GM12878 (cell line): ENCODE measurements around the gene INHA. TPM values are rescaled to one million over a fixed set of nuclear protein-coding genes. Genes with fewer than 3 reads are reported as not detected.

ENCODE experiments used
- ATAC-seq: fragments of 200-7000 bp; cut with Tn5 transposase; 3 replicates; pipeline ENCODE4 v1.9.1; 2020; ENCODE audit warnings: mild to moderate bottlenecking, moderate library complexity
- BruUV-seq: library from RNA; stranded (reverse); fragments of 400-500 nt; replicated peaks from 2 replicates; lab custom pipeline; 2021; lab: Mats Ljungman, UMichigan
- CTCF ChIA-PET: fragments of 300-600 bp; sonication (Branson Sonifier 250); formaldehyde crosslinking; extraction: SDS; loops from one replicate; lab custom pipeline; 2021; ENCODE audit warnings: inconsistent platforms; lab: Yijun Ruan, JAX
- POLR2A ChIA-PET: fragments of 350-600 bp; formaldehyde crosslinking; extraction: SDS; loops from one replicate; lab custom pipeline; 2021; ENCODE audit warnings: inconsistent platforms; lab: Charles Lee
- RAD21 ChIA-PET: fragments of 300-600 bp; sonication (Branson Sonifier 250); formaldehyde crosslinking; loops from one replicate; lab custom pipeline; 2023; ENCODE audit warnings: antibody characterized with exemption; ENCODE audit not compliant: unreplicated experiment; lab: Charles Lee
- SMC1A ChIA-PET: fragments of 300-600 bp; sonication (Branson Sonifier 250); formaldehyde crosslinking; loops from one replicate; lab custom pipeline; 2023; ENCODE audit not compliant: unreplicated experiment, uncharacterized antibody; lab: Charles Lee
- DNase-seq: peaks from one replicate; pipeline ENCODE4 v3.0.0-alpha.2; 2011; ENCODE audit warnings: low read depth, low spot score
- FAIRE-seq: peaks from 3 replicates; lab custom pipeline; 2011; peaks lifted over from hg19 to GRCh38; lab: Jason Lieb, UNC
- H2AFZ ChIP-seq: 2 replicates; pipeline ENCODE4 v1.6.0; 2011; ENCODE audit warnings: low read depth, low read length, control low read depth; ENCODE audit not compliant: control insufficient read depth
- H3K27ac ChIP-seq: 2 replicates; pipeline ENCODE4 v1.5.1; 2011; ENCODE audit warnings: control low read depth; ENCODE audit not compliant: control insufficient read depth, insufficient read depth
- H3K27me3 ChIP-seq, 2 experiments: replicated peaks in 1 of 2; 2 replicates each; pipeline versions ENCODE4 v1.6.0 to v1.6.1; 2011; ENCODE audit warnings: low read length in 1 of 2; ENCODE audit not compliant: control insufficient read depth in 2 of 2, insufficient read depth in 2 of 2
- H3K36me3 ChIP-seq, 2 experiments: 2 replicates each; pipeline ENCODE4 v1.5.1; 2011; ENCODE audit warnings: low read length in 1 of 2; ENCODE audit not compliant: control insufficient read depth in 2 of 2, insufficient read depth in 2 of 2
- H3K4me1 ChIP-seq: 2 replicates; pipeline ENCODE4 v1.6.1; 2011; ENCODE audit warnings: mild to moderate bottlenecking, low read length, moderate library complexity, mixed read lengths; ENCODE audit not compliant: control insufficient read depth, insufficient read depth
- H3K4me2 ChIP-seq: 2 replicates; pipeline ENCODE4 v1.6.0; 2011; ENCODE audit warnings: control low read depth; ENCODE audit not compliant: control insufficient read depth, insufficient read depth
- H3K4me3 ChIP-seq: fragments of 200-600 bp; sonication (generic); 2 replicates; pipeline ENCODE4 v1.5.1; 2016
- H3K79me2 ChIP-seq: 2 replicates; pipeline ENCODE4 v1.6.0; 2011; ENCODE audit warnings: low read length; ENCODE audit not compliant: control insufficient read depth, insufficient read depth
- H3K9ac ChIP-seq: 2 replicates; pipeline ENCODE4 v1.8.0; 2011; ENCODE audit warnings: low read length, control low read depth, mixed read lengths; ENCODE audit not compliant: control insufficient read depth, insufficient read depth
- H3K9me3 ChIP-seq: replicated peaks from 3 replicates; pipeline ENCODE4 v1.5.1; 2011; ENCODE audit warnings: mild to moderate bottlenecking, low read length; ENCODE audit not compliant: control insufficient read depth, insufficient read depth
- H4K20me1 ChIP-seq: 2 replicates; pipeline ENCODE4 v1.6.0; 2011; ENCODE audit not compliant: control insufficient read depth, insufficient read depth
- CHD2 ChIP-seq: IDR thresholded peaks from 2 replicates; pipeline ENCODE4 v1.6.1; 2011; ENCODE audit warnings: low read depth, low read length, improper control_type of control experiment, borderline replicate concordance
- DPF2 ChIP-seq: fragments of 450-650 bp; IDR thresholded peaks from 2 replicates; pipeline ENCODE4 v1.6.1; 2017; ENCODE audit warnings: mild to moderate bottlenecking
- E4F1 ChIP-seq: fragments of 450-650 bp; IDR thresholded peaks from 2 replicates; pipeline ENCODE4 v1.6.1; 2018; ENCODE audit warnings: borderline replicate concordance, mild to moderate bottlenecking; ENCODE audit not compliant: partially characterized antibody
- FOXM1 ChIP-seq: IDR thresholded peaks from 2 replicates; pipeline ENCODE4 v1.6.1; 2012; ENCODE audit warnings: low read depth, mild to moderate bottlenecking, inconsistent platforms, low read length, moderate library complexity
- RELA ChIP-seq: fragments of 450-650 bp; IDR thresholded peaks from 2 replicates; pipeline ENCODE4 v1.8.0; 2014; ENCODE audit warnings: borderline replicate concordance; ENCODE audit not compliant: partially characterized antibody
- ZBTB33 ChIP-seq: fragments of 450-650 bp; IDR thresholded peaks from 2 replicates; pipeline ENCODE4 v1.6.1; 2017; ENCODE audit warnings: mild to moderate bottlenecking
- ZNF274 ChIP-seq: IDR thresholded peaks from one replicate; pipeline ENCODE4 v1.8.0; 2011; ENCODE audit not compliant: insufficient read length, insufficient read depth
- WGBS: methylation state at CpG from one replicate; pipeline ENCODE4 v1.1.6; 2016; ENCODE audit warnings: low lambda C conversion rate; ENCODE audit not compliant: insufficient replicate concordance, insufficient coverage; ENCODE audit errors: missing lambda C conversion rate; 5-methylcytosine and 5-hydroxymethylcytosine counted together
- in situ Hi-C: fragments of 300-500 bp; cut with MboI; formaldehyde crosslinking; loops from 9 replicates; pipeline ENCODE4 v1.14.3; 2018; ENCODE audit warnings: mixed read lengths
- intact Hi-C: fragments of 100-400 bp; cut with micrococcal nuclease; formaldehyde crosslinking; loops from one replicate; pipeline ENCODE4 v1.14.2; 2022; ENCODE audit not compliant: unreplicated experiment
- polyA plus RNA-seq, 11 experiments: library from polyadenylated mRNA; depleted of rRNA in 4 of 11; unstranded in 6 of 11; stranded (reverse) in 5 of 11; fragments of >200 nt; fragmentation: Nextera tagmentation in 4 of 11; fragmentation: Illumina TruSeq in 1 of 11; extraction: Ambion mirVana in 4 of 11; extraction: Trizol in 1 of 11; gene quantifications; 1 replicate in 1 of 11; 2 replicates in 10 of 11; pipeline versions ENCODE4 v1.2.1 to v1.2.3, GENCODE V29; 2011 to 2016; ENCODE audit warnings: inconsistent platforms in 2 of 11, missing spikeins in 2 of 11, low read depth in 1 of 11
- total RNA-seq, 4 experiments: library from RNA; depleted of rRNA in 3 of 4; stranded (reverse); fragments of >200 nt in 3 of 4; fragmentation: Illumina TruSeq in 1 of 4; extraction: Trizol in 1 of 4; gene quantifications; 2 replicates each; pipeline versions ENCODE4 v1.2.1 to v1.2.3, GENCODE V29; 2013 to 2021

INHA gene
- total and polyA plus RNA-seq, 10 of the 15 experiments (the other 5 are each of a cell fraction or from before 2014, with no cell fraction given) = not detected

GRCh38 chr2:219559156-219559915 is 12.8 kb upstream of the INHA start:
- FAIRE-seq = no peak
- intact Hi-C loops = no loop called here
- in situ Hi-C loops = no loop called here
- Histone ChIP-seq H2AFZ (no peak overlapping the region), H3K27ac (no peak overlapping the region), H3K9ac (no peak overlapping the region), H4K20me1 (no peaks in the 10 kb centered on the region), H3K4me2 (no peak overlapping the region), H3K9me3 (no peaks in the 10 kb centered on the region), H3K79me2 (no peaks in the 10 kb centered on the region), H3K27me3 (no peaks in the 10 kb centered on the region; a peak in 2 of 4 replicates), H3K36me3 (no peaks in the 10 kb centered on the region), H3K4me1 (no peaks in the 10 kb centered on the region), H3K4me3 (no peak overlapping the region)
- ChIA-PET POLR2A (no interaction called here), CTCF (interaction anchor here (0.5 to 2.6 kb wide), 19 partner anchors 12 to 281 kb away, joined by 3 to 22 read pairs (median 3); partner anchors contain the start of genes CHPF, DNPEP, INHA and OBSL1), SMC1A (interaction anchor here (1.3 to 1.5 kb wide), 2 partner anchors 82 to 83 kb away, joined by 4 read pairs; no protein-coding TSS in a partner anchor), RAD21 (interaction anchor here (1.5 kb wide), 1 partner anchor 18 kb away, joined by 3 read pairs; no protein-coding TSS in a partner anchor)
- no TSS peak for BruUV-seq
- WGBS = 20% methylated on average over 20 of the region's 20 CpGs
- DNase-seq = no peak
- TF ChIP-seq FOXM1 (no peak), ZNF274 (no peak), DPF2 (no peak), E4F1 (no peak), RELA (no peak), CHD2 (no peak), ZBTB33 (no peak)
- ATAC-seq = no peak
